ENCODE results near the gene LIMCH1.
A peak's percentile ranks its signal among the peaks of the same experiment; 100 is the strongest.

LIMCH1 gene

DNA sequence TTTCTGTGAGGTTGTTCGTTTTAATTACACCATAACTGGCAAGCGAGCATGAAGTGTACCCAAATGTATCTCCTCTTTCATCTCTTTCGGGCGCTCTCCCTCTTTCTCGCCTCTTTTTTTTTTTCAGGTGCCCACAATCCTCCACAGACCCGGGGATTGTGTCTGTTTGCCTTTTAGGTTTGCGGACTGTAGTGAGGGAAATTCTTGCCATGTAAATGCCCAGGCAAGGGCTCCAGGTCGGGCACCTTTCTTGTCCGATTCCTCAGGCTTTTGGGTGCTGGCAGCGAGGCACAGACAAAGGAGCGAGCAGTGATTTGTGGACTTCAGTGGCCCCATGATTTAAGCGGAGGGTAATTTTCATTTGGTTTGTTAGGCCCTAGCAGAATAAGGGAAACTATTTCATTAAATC lies 211.7 kb downstream of the LIMCH1 start:
- H3K9me3 ChIP-seq (replicated peaks in 1 of 2; ENCODE audit: control insufficient read depth in 2 of 2, insufficient read depth in 1 of 2, low read depth in 1 of 2, low read length in 2 of 2) = peaks cover 10 to 16% of the 10 kb centered on the region in 2 donors
- no peak overlapping the region for H2BK12ac ChIP-seq (ENCODE audit: low read length)
- H3K36me3 ChIP-seq (replicated peaks in 1 of 2; ENCODE audit: control insufficient read depth in 2 of 2, insufficient read depth in 2 of 2, low read length in 2 of 2) = no peaks in the 10 kb centered on the region
- no peak overlapping the region for H3K4me3 ChIP-seq (ENCODE audit: low read length in 2 of 2)
- H3K79me1 ChIP-seq (ENCODE audit: low read depth, low read length) = no peaks in the 10 kb centered on the region
- no peak overlapping the region for H4K91ac ChIP-seq (ENCODE audit: low read depth, low read length, poor library complexity)
- H2BK15ac ChIP-seq (ENCODE audit: low read length) = no peak overlapping the region
- H3K23ac ChIP-seq (ENCODE audit: low read depth, low read length, poor library complexity) = no peak overlapping the region
- H3K27me3 ChIP-seq (ENCODE audit: control insufficient read depth in 3 of 3, insufficient read depth in 3 of 3, low read depth in 1 of 3, low read length in 3 of 3) = peaks cover 44 to 99% (median 93%) of the 10 kb centered on the region in 3 experiments
- H3K18ac ChIP-seq (ENCODE audit: low read length) = no peak overlapping the region
- H2AFZ ChIP-seq (ENCODE audit: low read length) = no peak overlapping the region
- peak; percentile 38 for DNase-seq (ENCODE audit: low spot score)
- H3K4me1 ChIP-seq (ENCODE audit: control insufficient read depth in 2 of 2, insufficient read depth in 1 of 2, low read depth in 1 of 2, low read length in 2 of 2) = peaks cover 0 to 16% of the 10 kb centered on the region in 2 donors
- H3K9ac ChIP-seq (ENCODE audit: low read depth, low read length, poor library complexity) = no peak overlapping the region
- no peak overlapping the region for H2BK5ac ChIP-seq (ENCODE audit: low read length)
- H3K4me2 ChIP-seq (ENCODE audit: insufficient read depth, low read length, poor library complexity, severe bottlenecking) = no peak overlapping the region
- H2AK5ac ChIP-seq (ENCODE audit: low read depth, low read length) = no peak overlapping the region
- H2BK120ac ChIP-seq (ENCODE audit: low read depth, low read length) = no peak overlapping the region
- WGBS, 2 donors (ENCODE audit: extremely low coverage in 2 of 2, insufficient read length in 2 of 2, insufficient replicate concordance in 1 of 2) = no CpG with 5 or more reads among the region's 12 CpGs
- no peak overlapping the region for H3K27ac ChIP-seq (replicated peaks; ENCODE audit: low read length)
- H3K14ac ChIP-seq (ENCODE audit: low read length) = no peak overlapping the region
- H3K4ac ChIP-seq (ENCODE audit: low read length) = no peak overlapping the region
- no peak overlapping the region for H4K8ac ChIP-seq (ENCODE audit: low read depth, low read length)
